ENCODE results near the gene MLLT10. TPM values are rescaled to one million over a fixed set of nuclear protein-coding genes. Genes with fewer than 3 reads are reported as not detected.

The MLLT10 gene
- total RNA-seq, 1 donor from 2014 or later: 32.3 TPM

DNA sequence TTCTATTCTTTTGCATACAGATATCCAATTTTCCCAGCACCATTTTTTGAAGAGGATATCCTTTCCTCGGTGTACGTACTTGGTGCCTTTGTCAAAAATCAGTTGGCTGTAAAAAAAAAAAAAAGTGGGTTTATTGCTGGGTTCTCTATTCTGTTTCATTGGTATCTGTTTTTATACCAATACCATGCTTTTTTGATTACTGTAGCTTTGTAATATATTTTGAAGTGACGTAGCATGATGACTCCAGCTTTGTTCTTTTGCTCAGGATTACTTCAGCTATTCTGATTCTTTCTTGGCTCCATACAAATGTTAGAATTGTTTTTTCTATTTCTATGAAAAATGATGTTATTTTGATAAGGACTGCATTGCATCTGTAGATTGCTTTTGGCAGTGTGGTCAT lies 165.5 kb downstream of the MLLT10 start:
- no peak overlapping the region for H3K4me3 ChIP-seq (ENCODE audit: low read depth, low read length)
- no peaks in the 10 kb centered on the region for H3K27me3 ChIP-seq (ENCODE audit: control insufficient read depth, insufficient read depth, low read length)
- no peaks in the 10 kb centered on the region for H3K36me3 ChIP-seq (ENCODE audit: control insufficient read depth, insufficient read depth, low read length)
- no peak for TF ChIP-seq CTCF (IDR thresholded peaks at IDR 0.05; ENCODE audit: insufficient read depth, low read length, poor library complexity, severe bottlenecking)
- no peak for DNase-seq (ENCODE audit: low read depth)

GRCh38 chr10:21700474-21700873 lies 166.4 kb downstream of the MLLT10 start:
- H3K36me3 ChIP-seq (ENCODE audit: control insufficient read depth, insufficient read depth, low read length): no peaks in the 10 kb centered on the region
- TF ChIP-seq CTCF (IDR thresholded peaks at IDR 0.05; ENCODE audit: insufficient read depth, low read length, poor library complexity, severe bottlenecking): no peak
- no peaks in the 10 kb centered on the region for H3K27me3 ChIP-seq (ENCODE audit: control insufficient read depth, insufficient read depth, low read length)
- no peak for DNase-seq (ENCODE audit: low read depth)
- H3K4me3 ChIP-seq (ENCODE audit: low read depth, low read length): no peak overlapping the region

GRCh38 chr10:21702633-21703111 lies 168.6 kb downstream of the MLLT10 start:
- no peak for TF ChIP-seq CTCF (IDR thresholded peaks at IDR 0.05; ENCODE audit: insufficient read depth, low read length, poor library complexity, severe bottlenecking)

GRCh38 chr10:21705142-21705827 lies 171.3 kb downstream of the MLLT10 start:
- Histone ChIP-seq H3K4me3 (ENCODE audit: low read depth, low read length) (no peak overlapping the region), H3K27me3 (ENCODE audit: control insufficient read depth, insufficient read depth, low read length) (no peaks in the 10 kb centered on the region), H3K36me3 (ENCODE audit: control insufficient read depth, insufficient read depth, low read length) (no peaks in the 10 kb centered on the region)
- no peak for DNase-seq (ENCODE audit: low read depth)
- TF ChIP-seq CTCF (IDR thresholded peaks at IDR 0.05; ENCODE audit: insufficient read depth, low read length, poor library complexity, severe bottlenecking): no peak

More at GRCh38 chr10:21702633-21703111, 168.6 kb downstream of the MLLT10 start:
- H3K36me3 ChIP-seq (ENCODE audit: control insufficient read depth, insufficient read depth, low read length): no peaks in the 10 kb centered on the region
- H3K4me3 ChIP-seq (ENCODE audit: low read depth, low read length): no peak overlapping the region
- H3K27me3 ChIP-seq (ENCODE audit: control insufficient read depth, insufficient read depth, low read length): no peaks in the 10 kb centered on the region
- DNase-seq (ENCODE audit: low read depth): no peak

DNA sequence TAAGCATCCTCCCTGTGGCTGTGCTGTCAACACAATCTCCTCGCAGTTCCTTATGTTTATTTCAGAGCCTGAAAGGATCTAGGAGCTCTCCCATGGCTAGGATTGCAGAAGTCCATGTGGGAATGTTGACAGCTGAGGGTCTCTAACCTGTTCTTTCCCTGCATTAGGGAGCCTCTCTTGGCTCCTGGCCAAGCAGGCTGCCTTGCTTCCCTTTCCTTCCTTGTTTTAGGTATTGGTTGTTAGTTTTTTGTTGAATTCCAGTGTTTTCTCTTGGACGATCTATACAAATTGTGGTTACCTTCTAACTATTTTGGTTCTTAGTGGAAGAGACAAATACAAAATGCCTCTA lies 171.8 kb downstream of the MLLT10 start:
- TF ChIP-seq CTCF (IDR thresholded peaks at IDR 0.05; ENCODE audit: insufficient read depth, low read length, poor library complexity, severe bottlenecking): no peak
- no peaks in the 10 kb centered on the region for H3K36me3 ChIP-seq (ENCODE audit: control insufficient read depth, insufficient read depth, low read length)
- no peak for DNase-seq (ENCODE audit: low read depth)
- no peaks in the 10 kb centered on the region for H3K27me3 ChIP-seq (ENCODE audit: control insufficient read depth, insufficient read depth, low read length)
- no peak overlapping the region for H3K4me3 ChIP-seq (ENCODE audit: low read depth, low read length)

DNA sequence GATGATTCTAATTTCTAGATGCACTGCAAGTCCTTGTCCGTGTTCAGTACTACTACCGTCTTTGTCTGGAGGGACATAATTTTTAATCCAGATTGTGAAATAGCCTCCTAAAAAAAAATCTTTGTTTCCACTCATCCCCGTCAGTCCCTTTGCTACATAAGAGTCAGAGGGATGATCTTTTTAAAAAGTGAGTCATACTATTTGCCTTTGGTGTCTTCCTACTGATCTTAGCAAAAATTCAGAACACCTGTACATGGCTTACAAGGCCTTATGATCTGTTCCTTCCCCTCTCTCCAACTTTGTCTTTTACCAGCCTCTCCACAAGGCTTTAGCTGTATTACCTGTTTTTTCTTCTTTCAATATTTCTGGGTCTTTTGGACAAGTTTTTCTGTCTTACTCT lies 173.5 kb downstream of the MLLT10 start:
- TF ChIP-seq CTCF (IDR thresholded peaks at IDR 0.05; ENCODE audit: insufficient read depth, low read length, poor library complexity, severe bottlenecking): no peak
- no peak overlapping the region for H3K4me3 ChIP-seq (ENCODE audit: low read depth, low read length)
- H3K36me3 ChIP-seq (ENCODE audit: control insufficient read depth, insufficient read depth, low read length): no peaks in the 10 kb centered on the region
- no peaks in the 10 kb centered on the region for H3K27me3 ChIP-seq (ENCODE audit: control insufficient read depth, insufficient read depth, low read length)
- DNase-seq (ENCODE audit: low read depth): no peak
